HCT116 (cell line): ENCODE data around the gene ABHD1. TPM values are rescaled to one million over a fixed set of nuclear protein-coding genes. Genes with fewer than 3 reads are reported as not detected.

ENCODE experiments used
- ATAC-seq: fragments of 200-7000 bp; cut with Tn5 transposase; 2 replicates; pipeline ENCODE4 v1.9.1; 2020; ENCODE audit warnings: mild to moderate bottlenecking, moderate library complexity
- BruUV-seq: library from RNA; stranded (reverse); fragments of 400-500 nt; replicated peaks from 2 replicates; lab custom pipeline; 2021; lab: Mats Ljungman, UMichigan
- CTCF ChIA-PET: fragments of 300-600 bp; sonication (Branson Sonifier 250); formaldehyde crosslinking; loops from one replicate; lab custom pipeline; 2021; ENCODE audit warnings: antibody characterized with exemption; lab: Charles Lee
- POLR2A ChIA-PET: fragments of 300-600, 350-600 bp; sonication (Branson Sonifier 250); formaldehyde crosslinking; loops from one replicate; lab custom pipeline; 2021; ENCODE audit warnings: antibody characterized with exemption; lab: Charles Lee
- RAD21 ChIA-PET, 2 experiments: fragments of 300-600 bp; sonication (Branson Sonifier 250); formaldehyde crosslinking; loops; one replicate each; lab custom pipeline; 2023; ENCODE audit warnings: low total read pairs in 2 of 2; ENCODE audit not compliant: uncharacterized antibody in 2 of 2, unreplicated experiment in 2 of 2, low non-redundant PET in 1 of 2; lab: Charles Lee
- DNase-seq: peaks from one replicate; pipeline ENCODE4 v3.0.0-alpha.2; 2010; ENCODE audit warnings: low read depth, low spot score
- H2AFZ ChIP-seq: fragments of 200-600 bp; shearing (Covaris generic), sonication (generic); 2 replicates; pipeline ENCODE4 v1.6.1; 2017; ENCODE audit warnings: low read depth, mixed run types, mixed read lengths, antibody characterized with exemption, low read length; ENCODE audit not compliant: poor library complexity, severe bottlenecking
- H3K27ac ChIP-seq: 2 replicates; pipeline ENCODE4 v1.5.1; 2012; ENCODE audit warnings: low read depth, low read length
- H3K27me3 ChIP-seq: fragments of 200-600 bp; sonication (generic); 2 replicates; pipeline ENCODE4 v1.6.1; 2016; ENCODE audit warnings: mixed run types, low read length, mixed read lengths; ENCODE audit not compliant: insufficient read depth
- H3K36me3 ChIP-seq, 2 experiments: fragments of 200-500 bp in 1 of 2; fragments of 200-600 bp in 1 of 2; sonication (Bioruptor generic) in 1 of 2; sonication (generic) in 1 of 2; 2 replicates each; pipeline versions ENCODE4 v1.5.1 to v1.6.1; 2014 to 2016; ENCODE audit warnings: low read length in 2 of 2, inconsistent platforms in 1 of 2, mixed read lengths in 1 of 2, mixed run types in 1 of 2; ENCODE audit not compliant: insufficient read depth in 2 of 2, control insufficient read depth in 1 of 2
- H3K4me1 ChIP-seq, 2 experiments: fragments of 200-600 bp in 1 of 2; sonication (generic) in 1 of 2; 2 replicates each; pipeline versions ENCODE4 v1.5.1 to v1.6.1; 2012 to 2017; ENCODE audit warnings: low read length in 2 of 2, inconsistent platforms in 1 of 2, mild to moderate bottlenecking in 1 of 2, mixed read lengths in 1 of 2, mixed run types in 1 of 2, moderate library complexity in 1 of 2; ENCODE audit not compliant: insufficient read depth in 2 of 2, control insufficient read depth in 1 of 2
- H3K4me2 ChIP-seq: fragments of 200-600 bp; sonication (generic); 2 replicates; pipeline ENCODE4 v1.6.1; 2017; ENCODE audit warnings: mixed run types, low read length, mixed read lengths
- H3K4me3 ChIP-seq, 2 experiments: fragments of 200-600 bp in 1 of 2; sonication (generic) in 1 of 2; replicated peaks in 1 of 2; 2 replicates each; pipeline ENCODE4 v1.5.1; 2011 to 2016; ENCODE audit warnings: low read length in 2 of 2, control low read depth in 1 of 2, low read depth in 1 of 2, mild to moderate bottlenecking in 1 of 2, mixed read lengths in 1 of 2, mixed run types in 1 of 2
- H3K79me2 ChIP-seq: fragments of 200-600 bp; sonication (generic); 2 replicates; pipeline ENCODE4 v1.6.1; 2017; ENCODE audit warnings: mild to moderate bottlenecking, mixed run types, low read length, moderate library complexity, mixed read lengths; ENCODE audit not compliant: insufficient read depth
- H3K9ac ChIP-seq: fragments of 200-600 bp; sonication (generic); 2 replicates; pipeline ENCODE4 v1.6.1; 2016; ENCODE audit warnings: low read length, mixed read lengths
- H3K9me2 ChIP-seq: fragments of 200-600 bp; sonication (generic), shearing (Covaris generic); 2 replicates; pipeline ENCODE4 v1.6.1; 2017; ENCODE audit warnings: mixed run types, mild to moderate bottlenecking, moderate library complexity; ENCODE audit not compliant: insufficient read depth
- H3K9me3 ChIP-seq, 2 experiments: fragments of 200-500 bp in 1 of 2; fragments of 200-600 bp in 1 of 2; sonication (Bioruptor generic) in 1 of 2; sonication (generic) in 1 of 2; 2 replicates each; pipeline ENCODE4 v1.6.1; 2014 to 2017; ENCODE audit warnings: low read length in 2 of 2, mixed read lengths in 2 of 2, inconsistent platforms in 1 of 2, low read depth in 1 of 2, mild to moderate bottlenecking in 1 of 2, mixed run types in 1 of 2, moderate library complexity in 1 of 2; ENCODE audit not compliant: control insufficient read depth in 1 of 2, insufficient read depth in 1 of 2
- H4K20me1 ChIP-seq: fragments of 200-600 bp; sonication (generic), shearing (Covaris generic); 2 replicates; pipeline ENCODE4 v1.6.1; 2017; ENCODE audit warnings: mixed run types, mild to moderate bottlenecking, moderate library complexity; ENCODE audit not compliant: insufficient read depth
- CBX3 ChIP-seq: IDR thresholded peaks from 2 replicates; pipeline ENCODE4 v1.6.1; 2012; ENCODE audit warnings: low read depth
- CEBPB ChIP-seq: IDR thresholded peaks from 2 replicates; pipeline ENCODE4 v1.6.1; 2012; ENCODE audit warnings: low read depth
- CTCF ChIP-seq, 3 experiments: fragments of 200-600 bp in 1 of 3; sonication (generic) in 1 of 3; IDR thresholded peaks in 2 of 3; conservative IDR thresholded peaks in 1 of 3; 2 replicates each; pipeline ENCODE4 v1.5.1; 2012 to 2017; ENCODE audit warnings: low read depth in 2 of 3, low read length in 2 of 3, antibody characterized with exemption in 1 of 3, borderline replicate concordance in 1 of 3, control low read depth in 1 of 3, mild to moderate bottlenecking in 1 of 3, mixed read lengths in 1 of 3, mixed run types in 1 of 3, moderate library complexity in 1 of 3; ENCODE audit not compliant: insufficient read depth in 1 of 3
- EGR1 ChIP-seq: IDR thresholded peaks from 2 replicates; pipeline ENCODE4 v1.6.1; 2012; ENCODE audit warnings: low read depth
- EZH2 ChIP-seq: fragments of 200-600 bp; sonication (generic); IDR thresholded peaks from 2 replicates; pipeline ENCODE4 v1.6.1; 2017; ENCODE audit warnings: antibody characterized with exemption, mixed run types
- FOSL1 ChIP-seq: IDR thresholded peaks from 2 replicates; pipeline ENCODE4 v1.6.1; 2012; ENCODE audit warnings: low read depth
- POLR2AphosphoS5 ChIP-seq: IDR thresholded peaks from 2 replicates; pipeline ENCODE4 v1.6.1; 2011; ENCODE audit warnings: mild to moderate bottlenecking, low read depth, low read length, moderate library complexity
- REST ChIP-seq: IDR thresholded peaks from 2 replicates; pipeline ENCODE4 v1.6.1; 2012; ENCODE audit warnings: low read depth
- SIN3A ChIP-seq: IDR thresholded peaks from 2 replicates; pipeline ENCODE4 v1.6.1; 2012; ENCODE audit warnings: low read depth
- SRF ChIP-seq: IDR thresholded peaks from 2 replicates; pipeline ENCODE4 v1.6.1; 2012; ENCODE audit warnings: low read depth
- YY1 ChIP-seq: IDR thresholded peaks from 2 replicates; pipeline ENCODE4 v1.6.1; 2011; ENCODE audit warnings: low read length, low read depth, moderate library complexity, mild to moderate bottlenecking; ENCODE audit not compliant: insufficient replicate concordance; ENCODE audit errors: extremely low read depth
- ZFX ChIP-seq: fragments of 450-650 bp; IDR thresholded peaks from 2 replicates; pipeline ENCODE4 v1.6.1; 2017
- intact Hi-C: fragments of 100-400 bp; cut with micrococcal nuclease; formaldehyde crosslinking; loops from 2 replicates; pipeline ENCODE4 v1.10.0; 2022
- total RNA-seq: library from RNA; stranded (reverse); gene quantifications from one replicate; pipeline ENCODE4 v1.2.1, GENCODE V29; 2021; ENCODE audit not compliant: unreplicated experiment

Gene ABHD1
- total RNA-seq, 1 experiment from 2014 or later, result not detected

GRCh38 chr2:27076323-27076722 lies 47.3 kb upstream of the ABHD1 start:
- no peak for TF ChIP-seq CEBPB
- TF ChIP-seq FOSL1, result no peak
- TF ChIP-seq REST, result no peak
- no peak for TF ChIP-seq SIN3A
- no peak for TF ChIP-seq SRF
- no peak for TF ChIP-seq POLR2AphosphoS5
- TF ChIP-seq EGR1, result no peak
- TF ChIP-seq EZH2, result no peak
- no peak for TF ChIP-seq YY1
- no peak for TF ChIP-seq CTCF (IDR thresholded peaks at IDR 0.05 in 2 of 3, conservative IDR thresholded peaks at IDR 0.05 in 1 of 3; ENCODE audit: borderline replicate concordance in 1 of 3, insufficient read depth in 1 of 3, low read depth in 2 of 3, low read length in 2 of 3)
- TF ChIP-seq CBX3, result no peak
- no peak for TF ChIP-seq ZFX
- POLR2A ChIA-PET, result no interaction called here
- H3K79me2 ChIP-seq, result peaks cover under 1% of the 10 kb centered on the region; the same call in 1 of the 2 replicates
- no peaks in the 10 kb centered on the region for H4K20me1 ChIP-seq
- no peaks in the 10 kb centered on the region for H3K9me2 ChIP-seq
- no peak for DNase-seq
- no TSS peak for BruUV-seq
- CTCF ChIA-PET, result no interaction called here
- intact Hi-C loops, result no loop called here
- H3K27ac ChIP-seq, result no peak overlapping the region
- peaks cover under 1 to 16% of the 10 kb centered on the region in 2 experiments; a peak in 3 of 4 replicates for H3K4me1 ChIP-seq
- no peaks in the 10 kb centered on the region for H3K9me3 ChIP-seq
- H3K27me3 ChIP-seq, result no peaks in the 10 kb centered on the region
- no peak for ATAC-seq
- no peak overlapping the region for H3K4me2 ChIP-seq
- no peaks in the 10 kb centered on the region for H3K36me3 ChIP-seq
- RAD21 ChIA-PET, result no interaction called here
- no peak overlapping the region for H3K4me3 ChIP-seq
- no peak overlapping the region for H3K9ac ChIP-seq
- no peak overlapping the region for H2AFZ ChIP-seq
